H1 (cell line): ENCODE results near the gene HBEGF.

Source experiments
- CBX8 ChIP-seq: fragments of 300-800, 300-1000 bp; sonication (generic); IDR thresholded peaks from 2 replicates; pipeline ENCODE4 v1.7.1; 2016; ENCODE audit warnings: low read depth, low read length, borderline replicate concordance
- SP1 ChIP-seq: IDR thresholded peaks from 2 replicates; pipeline ENCODE4 v1.6.1; 2011; ENCODE audit warnings: low read depth, low read length
- ZNF274 ChIP-seq: IDR thresholded peaks from 2 replicates; pipeline ENCODE4 v1.7.0; 2012; ENCODE audit warnings: low read length, borderline replicate concordance; ENCODE audit errors: extremely low read depth

DNA sequence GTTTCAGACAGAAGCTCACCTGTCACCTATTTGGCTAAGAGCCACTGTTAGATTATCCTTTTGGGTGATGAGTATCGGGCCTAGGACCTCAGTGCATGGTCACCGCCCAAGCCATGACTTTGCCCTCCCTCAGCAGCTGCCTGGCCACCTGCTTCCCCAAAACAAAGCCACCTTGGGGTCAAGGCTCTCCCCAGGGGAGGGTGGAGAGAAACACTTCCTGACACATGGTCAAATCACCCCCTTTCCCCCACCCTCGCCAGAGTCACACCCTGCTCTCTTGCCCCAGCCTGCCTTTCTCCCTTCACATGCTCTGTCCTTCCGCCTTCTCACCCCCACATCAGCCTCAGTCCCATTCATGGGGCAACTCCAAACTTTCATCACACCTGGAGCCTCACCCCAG lies 1.7 kb upstream of the HBEGF start:
- TF ChIP-seq CBX8 (no peak), SP1 (no peak), ZNF274 (no peak)
